Measurements from ENCODE around the gene SYNGR1. TPM values are rescaled to one million over a fixed set of nuclear protein-coding genes. Genes with fewer than 3 reads are reported as not detected.

Gene SYNGR1
- total RNA-seq, 1 experiment from 2014 or later, result 17.8 TPM

GRCh38 chr22:39312410-39312809, 37.4 kb upstream of the SYNGR1 start:
- in situ Hi-C loops (cut with HindIII; ENCODE audit: low pct_unique_long_range_greater_than_20kb, low sequenced_read_pairs) (no loop called here), intact Hi-C loops (cut with micrococcal nuclease; ENCODE audit: unreplicated experiment) (loop anchor here (5.0 kb wide), 1 partner anchor 140 kb away; no protein-coding TSS in a partner anchor)
- TF ChIP-seq CTCF (IDR thresholded peaks at IDR 0.05), result no peak
- no peak for TF ChIP-seq POLR2AphosphoS5 (IDR thresholded peaks at IDR 0.05; ENCODE audit: low read depth, low read length)
- TF ChIP-seq TCF7L2 (IDR thresholded peaks at IDR 0.05; ENCODE audit: low read depth, low read length), result no peak
- TF ChIP-seq SIN3A (IDR thresholded peaks at IDR 0.05; ENCODE audit: borderline replicate concordance, insufficient read depth, low read depth, low read length), result no peak
- TF ChIP-seq, protein P1, sequence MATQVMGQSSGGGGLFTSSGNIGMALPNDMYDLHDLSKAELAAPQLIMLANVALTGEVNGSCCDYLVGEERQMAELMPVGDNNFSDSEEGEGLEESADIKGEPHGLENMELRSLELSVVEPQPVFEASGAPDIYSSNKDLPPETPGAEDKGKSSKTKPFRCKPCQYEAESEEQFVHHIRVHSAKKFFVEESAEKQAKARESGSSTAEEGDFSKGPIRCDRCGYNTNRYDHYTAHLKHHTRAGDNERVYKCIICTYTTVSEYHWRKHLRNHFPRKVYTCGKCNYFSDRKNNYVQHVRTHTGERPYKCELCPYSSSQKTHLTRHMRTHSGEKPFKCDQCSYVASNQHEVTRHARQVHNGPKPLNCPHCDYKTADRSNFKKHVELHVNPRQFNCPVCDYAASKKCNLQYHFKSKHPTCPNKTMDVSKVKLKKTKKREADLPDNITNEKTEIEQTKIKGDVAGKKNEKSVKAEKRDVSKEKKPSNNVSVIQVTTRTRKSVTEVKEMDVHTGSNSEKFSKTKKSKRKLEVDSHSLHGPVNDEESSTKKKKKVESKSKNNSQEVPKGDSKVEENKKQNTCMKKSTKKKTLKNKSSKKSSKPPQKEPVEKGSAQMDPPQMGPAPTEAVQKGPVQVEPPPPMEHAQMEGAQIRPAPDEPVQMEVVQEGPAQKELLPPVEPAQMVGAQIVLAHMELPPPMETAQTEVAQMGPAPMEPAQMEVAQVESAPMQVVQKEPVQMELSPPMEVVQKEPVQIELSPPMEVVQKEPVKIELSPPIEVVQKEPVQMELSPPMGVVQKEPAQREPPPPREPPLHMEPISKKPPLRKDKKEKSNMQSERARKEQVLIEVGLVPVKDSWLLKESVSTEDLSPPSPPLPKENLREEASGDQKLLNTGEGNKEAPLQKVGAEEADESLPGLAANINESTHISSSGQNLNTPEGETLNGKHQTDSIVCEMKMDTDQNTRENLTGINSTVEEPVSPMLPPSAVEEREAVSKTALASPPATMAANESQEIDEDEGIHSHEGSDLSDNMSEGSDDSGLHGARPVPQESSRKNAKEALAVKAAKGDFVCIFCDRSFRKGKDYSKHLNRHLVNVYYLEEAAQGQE (IDR thresholded peaks at IDR 0.05; ENCODE audit: insufficient read depth in 1 of 2, low read depth in 2 of 2, low read length in 1 of 2), result no peak
- H3K27me3 ChIP-seq (ENCODE audit: control insufficient read depth, insufficient read depth, low read length), result no peaks in the 10 kb centered on the region
- DNase-seq (ENCODE audit: low read depth, low spot score) (no peak), ATAC-seq (no peak)
- H3K9me3 ChIP-seq (ENCODE audit: control insufficient read depth, insufficient read depth, low read depth, low read length), result no peaks in the 10 kb centered on the region
- CTCF ChIA-PET, result interaction anchor here (0.6 kb wide), 1 partner anchor 17 kb away, joined by 6 read pairs; no protein-coding TSS in a partner anchor
- peaks cover 8% of the 10 kb centered on the region for H3K36me3 ChIP-seq (ENCODE audit: control insufficient read depth, insufficient read depth, low read length)
- BruUV-seq (replicated peaks), result no TSS peak
- H3K4me3 ChIP-seq (ENCODE audit: low read depth in 2 of 2, low read length in 2 of 2), result no peak overlapping the region
- POLR2A ChIA-PET, result no interaction called here
- H3K4me1 ChIP-seq (ENCODE audit: control insufficient read depth, insufficient read depth, low read length), result peaks cover 69% of the 10 kb centered on the region
- peak overlapping the region; percentile 71; the same call in 1 of the 2 replicates for H3K27ac ChIP-seq (ENCODE audit: low read length)

- H3K4me1 ChIP-seq (ENCODE audit: control insufficient read depth, insufficient read depth, low read length), result peaks cover 67% of the 10 kb centered on the region
- H3K27ac ChIP-seq (ENCODE audit: low read length), result peak overlapping the region; percentile 71
- in situ Hi-C loops (cut with HindIII; ENCODE audit: low pct_unique_long_range_greater_than_20kb, low sequenced_read_pairs) (no loop called here), intact Hi-C loops (cut with micrococcal nuclease; ENCODE audit: unreplicated experiment) (loop anchor here (5.0 kb wide), 1 partner anchor 141 kb away; no protein-coding TSS in a partner anchor)
- H3K4me3 ChIP-seq (ENCODE audit: low read depth in 2 of 2, low read length in 2 of 2), result peak overlapping the region in 1 of 2 experiments; percentile 4; a peak in 1 of 4 replicates
- DNase-seq (ENCODE audit: low read depth, low spot score), result no peak
- peaks cover 18% of the 10 kb centered on the region for H3K36me3 ChIP-seq (ENCODE audit: control insufficient read depth, insufficient read depth, low read length)
- BruUV-seq (replicated peaks), result no TSS peak
- H3K27me3 ChIP-seq (ENCODE audit: control insufficient read depth, insufficient read depth, low read length), result no peaks in the 10 kb centered on the region
- no peak for ATAC-seq
- TF ChIP-seq, protein P1 (IDR thresholded peaks at IDR 0.05; ENCODE audit: insufficient read depth in 1 of 2, low read depth in 2 of 2, low read length in 1 of 2), result no peak
- ChIA-PET POLR2A (interaction anchor here (0.5 kb wide), 1 partner anchor 32 kb away, joined by 3 read pairs; no protein-coding TSS in a partner anchor), CTCF (interaction anchor here (0.6 kb wide), 1 partner anchor 29 kb away, joined by 3 read pairs; no protein-coding TSS in a partner anchor)
- no peaks in the 10 kb centered on the region for H3K9me3 ChIP-seq (ENCODE audit: control insufficient read depth, insufficient read depth, low read depth, low read length)
Observed at GRCh38 chr22:39313258-39314001, 36.4 kb upstream of the SYNGR1 start.
